Type B pancreatic cell (in vitro differentiated cells): ENCODE measurements around the gene PRKCA. TPM values are rescaled to one million over a fixed set of nuclear protein-coding genes. Genes with fewer than 3 reads are reported as not detected.

ENCODE experiments used
- DNase-seq: peaks from one replicate; pipeline ENCODE4 v3.0.0; 2021; ENCODE audit warnings: mixed read lengths; ENCODE audit not compliant: unreplicated experiment; ENCODE audit errors: extremely low spot score
- H3K27ac Mint-ChIP-seq: 2 replicates; pipeline ENCODE4 v1.8.0; 2021; ENCODE audit warnings: mild to moderate bottlenecking, mixed read lengths
- H3K27me3 Mint-ChIP-seq: 2 replicates; pipeline ENCODE4 v1.8.0; 2021; ENCODE audit warnings: mixed read lengths
- H3K36me3 Mint-ChIP-seq: 2 replicates; pipeline ENCODE4 v1.8.0; 2021; ENCODE audit warnings: mixed read lengths
- H3K4me1 Mint-ChIP-seq: one replicate; pipeline ENCODE4 v1.8.0; 2021; ENCODE audit warnings: mixed read lengths; ENCODE audit not compliant: unreplicated experiment
- H3K4me3 Mint-ChIP-seq: 2 replicates; pipeline ENCODE4 v1.8.0; 2021; ENCODE audit warnings: mild to moderate bottlenecking, mixed read lengths
- H3K9me3 Mint-ChIP-seq: 2 replicates; pipeline ENCODE4 v1.8.0; 2021; ENCODE audit warnings: mixed read lengths
- CTCF ChIP-seq: fragments of 200-600 bp; sonication (generic); conservative IDR thresholded peaks from 2 replicates; pipeline ENCODE4 v1.5.0; 2021; ENCODE audit warnings: antibody characterized with exemption, mild to moderate bottlenecking
- total RNA-seq: library from RNA; stranded (reverse); gene quantifications from 2 replicates; pipeline ENCODE4 v1.2.1, GENCODE V29; 2021; ENCODE audit warnings: low replicate concordance

PRKCA gene
- total RNA-seq, 1 donor from 2014 or later = 16.1 TPM

GRCh38 chr17:66469890-66470289 is 167.5 kb downstream of the PRKCA start:
- Mint-ChIP-seq H3K4me1 (peaks cover 47% of the 10 kb centered on the region), H3K36me3 (no peaks in the 10 kb centered on the region), H3K9me3 (no peaks in the 10 kb centered on the region), H3K4me3 (no peak overlapping the region), H3K27me3 (peaks cover 3% of the 10 kb centered on the region), H3K27ac (no peak overlapping the region)
- no peak for DNase-seq
- TF ChIP-seq CTCF = no peak

DNA sequence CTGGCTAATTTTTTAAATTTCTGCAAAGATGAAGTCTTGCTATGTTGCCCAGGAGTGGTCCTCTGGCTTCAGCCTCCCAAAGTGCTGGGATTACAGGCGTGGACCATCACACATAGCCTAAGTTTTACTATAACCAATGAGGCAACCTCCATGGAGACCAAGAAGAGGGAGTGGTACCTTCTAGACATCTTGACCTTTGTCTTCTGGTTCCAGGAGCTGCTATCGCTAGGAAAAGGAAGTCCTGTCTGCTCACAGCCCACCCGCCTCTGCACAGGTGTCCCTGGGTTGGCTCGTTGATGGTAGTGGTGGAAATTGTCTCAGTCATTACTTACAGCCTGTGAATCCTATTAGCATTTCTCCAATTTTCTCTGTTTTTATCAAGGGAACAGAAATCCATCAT is 169.7 kb downstream of the PRKCA start:
- Mint-ChIP-seq H3K4me3 (no peak overlapping the region), H3K36me3 (no peaks in the 10 kb centered on the region), H3K9me3 (no peaks in the 10 kb centered on the region), H3K27me3 (peaks cover 7% of the 10 kb centered on the region), H3K27ac (no peak overlapping the region), H3K4me1 (peaks cover 44% of the 10 kb centered on the region)
- TF ChIP-seq CTCF = no peak
- DNase-seq = no peak

- Mint-ChIP-seq H3K4me1 (peaks cover 27% of the 10 kb centered on the region), H3K4me3 (no peak overlapping the region), H3K36me3 (no peaks in the 10 kb centered on the region), H3K27ac (no peak overlapping the region), H3K9me3 (no peaks in the 10 kb centered on the region), H3K27me3 (peaks cover 7% of the 10 kb centered on the region)
- TF ChIP-seq CTCF = no peak
- DNase-seq = no peak
These were observed 171.8 kb downstream of the PRKCA start for GRCh38 chr17:66474258-66474657.

GRCh38 chr17:66474806-66475497 is 172.5 kb downstream of the PRKCA start:
- no peak for TF ChIP-seq CTCF
- Mint-ChIP-seq H3K36me3 (no peaks in the 10 kb centered on the region), H3K4me1 (peaks cover 22% of the 10 kb centered on the region), H3K27ac (no peak overlapping the region), H3K9me3 (no peaks in the 10 kb centered on the region), H3K4me3 (no peak overlapping the region), H3K27me3 (peaks cover 7% of the 10 kb centered on the region)
- no peak for DNase-seq

DNA sequence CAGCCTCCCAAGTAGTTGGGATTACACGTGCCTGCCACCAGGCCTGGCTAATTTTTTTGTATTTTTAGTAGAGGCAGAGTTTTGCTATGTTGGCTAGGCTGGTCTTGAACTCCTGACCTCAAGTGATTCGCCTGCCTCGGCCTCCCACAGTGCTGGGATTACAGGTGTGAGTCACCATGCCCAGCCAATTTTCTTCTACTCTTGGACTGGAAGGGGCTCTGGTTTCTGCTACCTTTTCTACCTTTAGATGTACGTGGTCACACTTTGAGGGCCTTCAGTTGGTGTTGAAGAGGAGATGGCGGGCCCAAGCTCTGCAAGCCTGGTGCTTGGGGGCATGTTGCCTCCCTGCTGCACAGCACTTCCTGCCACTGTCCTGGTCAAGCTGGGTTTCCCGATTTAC is 173.6 kb downstream of the PRKCA start:
- H3K36me3 Mint-ChIP-seq = no peaks in the 10 kb centered on the region
- DNase-seq = no peak
- no peak overlapping the region for H3K4me3 Mint-ChIP-seq
- no peaks in the 10 kb centered on the region for H3K9me3 Mint-ChIP-seq
- no peak overlapping the region for H3K27ac Mint-ChIP-seq
- peaks cover 7% of the 10 kb centered on the region for H3K27me3 Mint-ChIP-seq
- no peak for TF ChIP-seq CTCF
- peaks cover 16% of the 10 kb centered on the region for H3K4me1 Mint-ChIP-seq
